Umbilical cord (tissue), 2 donors: ENCODE results near the gene HSD17B7. TPM values are rescaled to one million over a fixed set of nuclear protein-coding genes. Genes with fewer than 3 reads are reported as not detected.
"Not testable (repeated sequence)": the region's sequence is repeated elsewhere in the genome, so short reads cannot be mapped to it uniquely, and the experiment has no call there.

Source experiments
- DNase-seq: peaks from one replicate; pipeline ENCODE4 v3.0.0-alpha.2; 2015; ENCODE audit warnings: low spot score
- total RNA-seq: library from RNA; depleted of rRNA; stranded (reverse); fragments of >200 nt; gene quantifications from one replicate; pipeline ENCODE4 v1.2.3, GENCODE V29; 2014; ENCODE audit warnings: low replicate concordance; ENCODE audit not compliant: insufficient read depth

The HSD17B7 gene, protein sequence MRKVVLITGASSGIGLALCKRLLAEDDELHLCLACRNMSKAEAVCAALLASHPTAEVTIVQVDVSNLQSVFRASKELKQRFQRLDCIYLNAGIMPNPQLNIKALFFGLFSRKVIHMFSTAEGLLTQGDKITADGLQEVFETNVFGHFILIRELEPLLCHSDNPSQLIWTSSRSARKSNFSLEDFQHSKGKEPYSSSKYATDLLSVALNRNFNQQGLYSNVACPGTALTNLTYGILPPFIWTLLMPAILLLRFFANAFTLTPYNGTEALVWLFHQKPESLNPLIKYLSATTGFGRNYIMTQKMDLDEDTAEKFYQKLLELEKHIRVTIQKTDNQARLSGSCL
- 16.9 TPM for total RNA-seq

DNA sequence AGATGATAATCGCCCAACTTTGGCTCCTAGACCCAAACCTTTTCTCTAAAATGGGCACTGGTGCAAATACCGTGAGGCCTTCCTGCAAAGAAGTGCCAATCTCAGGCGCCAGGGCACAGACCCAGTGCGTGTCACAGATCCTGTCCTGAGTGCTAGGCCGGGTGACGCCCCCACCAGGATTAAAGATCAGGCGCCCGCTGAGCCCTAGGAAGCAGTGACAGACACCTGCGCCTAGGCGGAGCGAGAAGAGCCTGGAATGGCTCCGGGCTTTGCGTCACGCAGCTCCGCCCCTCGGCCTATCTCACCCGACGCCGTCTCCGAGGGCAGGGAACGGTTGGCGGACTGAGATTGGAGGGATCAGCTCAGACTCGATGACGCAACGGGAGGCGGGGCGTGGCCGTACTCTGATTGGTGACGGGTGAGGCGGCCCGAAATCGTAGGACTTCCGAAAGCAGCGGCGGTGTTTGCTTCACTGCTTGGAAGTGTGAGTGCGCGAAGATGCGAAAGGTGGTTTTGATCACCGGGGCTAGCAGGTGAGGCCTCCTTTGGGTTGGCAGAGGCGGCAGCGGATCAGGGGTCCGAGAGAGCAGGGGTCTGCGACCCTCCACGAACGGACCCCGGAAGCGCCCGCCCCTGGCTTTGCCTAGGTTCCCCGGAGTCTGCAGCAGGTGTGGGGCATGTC is at the start of gene HSD17B7:
Gene HSD17B7 (plus strand): TSS at position 400 of the 682 bp plus-strand sequence. CDS start 99 bp downstream, at position 499.
- DNase-seq = peak; percentile 69

GRCh38 chr1:162740755-162741154 is 49.7 kb upstream of the HSD17B7 start:
- DNase-seq = peak; percentile 30

- DNase-seq = no peak
These were observed 48.9 kb upstream of the HSD17B7 start for GRCh38 chr1:162741574-162741973.

- DNase-seq = not testable (repeated sequence)
These were observed 44.1 kb upstream of the HSD17B7 start for GRCh38 chr1:162746264-162746942.

GRCh38 chr1:162753001-162753658 is 37.4 kb upstream of the HSD17B7 start:
- no peak for DNase-seq

DNA sequence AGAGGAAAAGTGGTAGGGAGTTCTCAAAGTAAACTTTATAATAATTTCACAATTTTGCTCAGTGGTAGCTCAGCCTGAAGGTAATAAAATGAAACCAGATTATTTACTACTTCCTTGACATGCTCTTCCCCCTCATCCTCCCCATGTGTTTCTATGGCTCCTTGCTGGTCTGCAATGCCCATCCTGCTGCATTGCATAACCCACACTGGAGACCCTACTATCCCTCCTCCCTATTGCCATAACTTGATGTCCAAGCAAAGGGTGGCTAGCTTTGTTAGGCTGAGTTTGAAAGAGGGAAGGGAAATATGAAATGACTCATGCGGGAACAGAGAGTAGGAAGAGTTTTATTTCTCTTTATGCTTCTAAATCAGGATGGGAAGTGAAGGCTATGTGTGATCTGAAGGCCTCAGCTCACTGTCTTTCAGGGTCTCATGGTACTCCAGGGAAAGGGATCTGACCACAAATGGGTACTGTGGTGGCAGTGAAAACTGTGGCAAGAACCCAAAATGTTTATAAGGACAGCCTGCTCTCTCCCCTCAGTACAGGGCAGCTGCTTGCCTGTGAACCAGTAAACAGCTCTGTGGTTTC is 36.4 kb upstream of the HSD17B7 start:
- no peak for DNase-seq

GRCh38 chr1:162755306-162755705 is 35.2 kb upstream of the HSD17B7 start:
- DNase-seq = no peak

DNA sequence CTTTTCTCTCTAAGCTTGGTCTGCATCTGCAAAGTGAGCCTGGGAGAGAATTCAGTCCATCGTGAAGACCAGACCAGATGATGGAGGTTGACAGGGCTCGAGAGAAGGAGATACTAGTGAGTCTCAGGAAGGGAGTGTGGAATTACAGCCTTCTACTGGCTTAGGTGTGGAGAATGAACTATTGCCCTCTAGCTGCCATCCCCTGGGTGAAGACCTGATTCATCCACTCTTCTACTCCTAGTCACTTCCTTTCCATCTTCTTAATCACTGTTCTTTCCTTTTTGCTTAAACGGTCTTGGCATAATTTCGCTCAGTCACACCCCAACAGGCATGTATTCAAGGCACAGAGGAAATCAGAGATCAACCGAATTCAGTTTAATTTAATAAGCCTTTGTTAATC is 34.0 kb upstream of the HSD17B7 start:
- no peak for DNase-seq

DNA sequence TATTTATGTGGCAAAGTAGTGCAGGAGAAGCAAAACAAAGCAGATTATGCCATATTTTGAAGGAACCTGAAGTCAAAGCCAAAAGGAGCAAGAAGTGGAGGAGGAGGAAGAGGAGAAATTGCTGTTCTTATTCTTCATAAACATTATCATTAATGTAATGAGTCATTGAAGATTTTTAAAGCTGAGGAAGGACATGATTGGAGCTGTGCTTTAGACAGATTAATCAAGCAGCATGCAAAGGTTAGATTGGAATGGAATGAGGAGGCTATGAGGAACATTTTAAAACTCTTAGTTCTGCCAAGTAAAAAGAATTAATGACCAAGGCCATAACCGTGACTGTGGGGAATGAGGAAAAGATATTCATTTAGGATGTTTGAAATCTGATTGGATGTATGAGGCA is 33.0 kb upstream of the HSD17B7 start:
- no peak for DNase-seq

GRCh38 chr1:162765788-162766187 is 24.7 kb upstream of the HSD17B7 start:
- no peak for DNase-seq

GRCh38 chr1:162772571-162773154 is 17.8 kb upstream of the HSD17B7 start:
- DNase-seq = no peak

DNA sequence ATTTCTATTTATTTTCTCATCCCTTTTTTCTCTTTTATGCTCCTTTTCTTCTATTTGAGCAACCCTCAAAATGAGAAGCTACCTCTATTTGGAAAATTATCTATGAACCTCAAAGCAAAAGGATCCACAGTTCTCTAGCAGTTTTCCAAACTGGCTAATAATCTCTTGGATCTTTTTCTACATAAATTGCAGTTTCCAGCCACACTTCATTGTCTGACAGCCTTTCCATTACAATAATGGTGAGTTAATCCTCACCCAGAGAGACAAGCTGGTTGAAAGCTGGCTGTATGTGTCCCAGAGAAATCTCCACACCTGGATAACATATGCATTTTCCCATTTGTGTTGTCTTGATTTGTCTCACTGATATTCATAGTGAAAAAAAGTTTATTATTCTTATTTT is 16.5 kb upstream of the HSD17B7 start:
- no peak for DNase-seq

DNA sequence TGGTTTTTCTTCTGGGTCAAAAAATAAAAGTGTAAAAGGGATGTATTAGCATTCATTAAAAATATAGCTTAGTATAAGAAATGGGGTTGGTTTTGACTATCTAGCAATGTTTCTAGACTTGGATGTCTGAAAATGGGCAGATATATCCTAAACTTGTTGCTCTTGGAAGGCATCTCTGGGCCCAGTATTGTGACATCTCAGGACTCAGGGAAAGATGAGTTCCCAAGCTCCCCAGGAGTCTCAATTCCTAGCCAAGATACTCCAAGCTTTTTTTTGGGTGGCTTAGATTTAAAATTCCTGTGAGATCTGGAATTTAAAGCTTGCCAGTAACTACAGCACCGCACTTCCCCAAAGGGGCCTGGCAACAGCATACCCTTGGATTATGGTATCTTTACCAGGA is 11.5 kb upstream of the HSD17B7 start:
- DNase-seq = peak; percentile 50

DNA sequence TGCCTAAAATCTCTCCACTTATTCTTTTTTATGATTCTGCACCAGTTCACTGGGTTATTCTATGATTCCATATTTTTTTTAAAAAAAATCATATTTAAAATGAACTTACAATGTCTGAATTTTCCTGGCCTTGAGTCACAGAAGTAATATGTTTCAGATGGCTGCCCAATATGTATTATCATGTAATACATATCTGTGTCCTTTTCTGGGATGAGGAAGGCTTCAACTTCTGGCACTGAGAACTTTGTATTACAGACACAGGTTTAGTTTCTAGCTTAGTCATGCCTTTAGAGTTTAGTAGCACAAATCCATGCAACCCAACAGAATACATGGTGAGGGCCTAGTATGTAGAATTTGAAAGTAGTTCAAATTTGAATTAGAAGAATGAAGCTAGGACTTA is 7.8 kb upstream of the HSD17B7 start:
- peak; percentile 90 for DNase-seq

DNA sequence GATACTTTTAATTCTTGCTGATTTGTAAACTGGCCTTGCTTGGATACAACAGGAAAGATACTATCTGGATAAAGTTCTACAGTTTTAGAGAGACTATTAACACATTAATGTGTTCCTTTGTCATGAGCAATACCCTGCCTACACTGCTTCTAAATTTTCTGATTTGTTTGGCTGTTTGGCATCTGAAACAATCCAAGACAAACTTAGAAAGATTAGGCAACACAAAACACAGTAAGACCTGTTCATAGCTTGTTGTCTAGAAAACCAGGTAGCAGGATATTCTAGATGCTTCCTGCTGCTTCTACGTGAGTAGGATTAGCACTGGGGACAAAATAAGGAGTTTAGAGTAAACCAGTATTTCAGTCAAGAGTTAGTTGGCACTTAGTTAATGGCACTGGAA is 5.6 kb upstream of the HSD17B7 start:
- not testable (repeated sequence) for DNase-seq

DNA sequence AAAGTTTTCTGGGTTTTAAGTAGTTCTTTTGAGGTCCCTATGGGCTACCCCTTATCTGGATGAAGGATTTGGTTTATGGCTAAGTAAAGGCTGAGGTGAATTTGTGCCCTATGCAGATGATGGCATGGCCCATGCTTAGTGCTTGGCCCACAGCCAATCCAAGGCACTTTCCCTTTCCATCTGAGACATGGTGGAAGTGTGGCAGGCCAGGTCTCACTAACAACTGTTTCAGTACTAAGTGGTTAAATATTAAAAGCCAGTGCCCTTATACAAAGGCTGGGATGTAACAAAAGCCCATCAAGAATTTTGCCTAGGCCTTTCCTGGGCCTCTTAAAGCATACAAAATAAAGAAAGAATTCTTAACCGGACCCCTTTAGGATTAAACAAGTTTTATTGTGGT is 1.7 kb upstream of the HSD17B7 start:
- not testable (repeated sequence) for DNase-seq

DNA sequence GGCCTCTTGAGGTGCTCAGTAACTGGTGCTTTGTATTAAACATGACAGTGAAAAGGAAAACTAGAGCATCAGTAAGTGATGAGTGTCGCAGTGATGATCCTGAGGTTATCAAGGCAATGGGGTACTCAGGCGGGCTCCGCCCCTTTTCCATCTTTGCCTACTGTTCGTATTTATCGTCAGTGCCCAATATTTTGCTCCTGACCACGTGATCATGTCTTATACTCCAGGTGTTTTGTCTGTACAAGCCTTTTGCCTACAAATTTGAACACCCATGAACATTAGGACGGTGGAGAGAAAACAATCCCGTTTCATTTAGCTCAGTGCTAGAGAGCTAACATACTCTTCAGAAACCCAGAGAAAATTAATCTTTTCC is 469 bp downstream of the HSD17B7 start:
- DNase-seq = peak; percentile 34

DNA sequence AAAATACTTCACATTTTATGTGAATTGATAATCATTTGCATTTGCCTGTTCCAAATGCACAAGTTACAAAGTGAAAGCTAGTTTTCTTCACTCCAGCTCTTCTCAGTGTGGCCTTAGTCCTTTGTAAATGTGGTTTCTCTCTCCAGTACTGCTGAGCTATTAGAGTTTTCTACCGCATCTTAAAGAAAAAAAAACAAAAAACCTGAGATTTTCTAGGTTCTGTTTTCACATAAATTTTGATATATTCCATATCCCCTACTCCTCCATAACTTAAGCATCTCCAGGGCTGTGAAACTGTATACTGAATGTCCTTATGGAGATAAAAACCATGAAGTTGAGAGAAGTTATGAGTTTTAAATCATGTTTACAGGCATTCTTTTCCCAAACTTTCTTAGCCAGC is 3.8 kb downstream of the HSD17B7 start:
- DNase-seq = peak; percentile 62

DNA sequence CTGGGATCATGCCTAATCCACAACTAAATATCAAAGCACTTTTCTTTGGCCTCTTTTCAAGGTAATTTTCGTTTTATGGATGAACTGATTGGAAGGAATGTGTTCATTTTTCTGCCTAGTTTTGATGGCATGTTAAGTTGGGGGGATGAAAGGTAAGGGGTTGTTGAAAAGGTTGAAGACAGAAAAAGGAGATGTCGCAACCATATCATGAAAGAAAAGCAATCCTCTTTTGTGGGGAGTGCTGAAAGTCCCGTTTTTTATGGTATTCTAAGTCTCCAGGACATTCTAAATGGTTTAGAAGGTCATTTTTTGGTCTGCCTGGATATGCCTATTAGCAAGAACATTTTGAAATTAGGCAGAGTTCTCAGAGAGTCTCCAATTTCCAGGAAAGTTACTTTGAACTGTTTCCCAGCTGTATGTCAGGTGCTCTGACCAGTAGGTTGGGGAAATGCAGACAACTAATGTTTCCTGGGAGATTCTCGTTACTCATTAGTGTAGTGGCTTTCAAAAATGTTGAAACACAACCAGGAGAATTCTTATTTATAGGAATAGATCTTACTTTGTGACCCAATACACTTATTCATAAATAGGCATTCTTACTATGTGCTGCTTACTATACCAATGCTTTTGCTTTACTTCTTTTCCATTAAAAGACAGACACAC is 6.2 kb downstream of the HSD17B7 start:
- peak; percentile 88 for DNase-seq

- DNase-seq = peak; percentile 76
These were observed 9.7 kb downstream of the HSD17B7 start for GRCh38 chr1:162799995-162800830.
